ENCODE results near the gene TTC39C. TPM values are rescaled to one million over a fixed set of nuclear protein-coding genes. Genes with fewer than 3 reads are reported as not detected.

The TTC39C gene
- total and polyA plus RNA-seq, 12 donors: 3.5 to 8.1 (median 5.2) TPM

GRCh38 chr18:24002479-24002878 lies 12.1 kb upstream of the TTC39C start:
- Histone ChIP-seq H3K27ac (peak overlapping the region in 1 of 10 donors; percentile 49), H3K36me3 (no peaks in the 10 kb centered on the region), H3K4me1 (peaks cover 0 to 8% (median 0%) of the 10 kb centered on the region in 9 donors), H3K27me3 (peaks cover 0 to 13% (median 0%) of the 10 kb centered on the region in 7 donors), H3K4me3 (no peak overlapping the region), H3K9me3 (no peaks in the 10 kb centered on the region)
- DNase-seq: no peak
- whole genome bisulfite sequencing, 2 donors: 68 to 82% methylated on average over 3 of the region's 3 CpGs
- ATAC-seq: no peak
- intact Hi-C loops (cut with DNase I): no loop called here
- no peak for TF ChIP-seq CTCF (IDR thresholded peaks at IDR 0.05)

GRCh38 chr18:24003288-24003687 lies 11.3 kb upstream of the TTC39C start:
- H3K27me3 ChIP-seq: peaks cover 0 to 13% (median 0%) of the 10 kb centered on the region in 7 donors
- peaks cover 0 to 8% (median 0%) of the 10 kb centered on the region in 9 donors for H3K4me1 ChIP-seq
- DNase-seq (no peak), ATAC-seq (no peak)
- 89 to 94% methylated on average over 3 of the region's 3 CpGs for WGBS, 2 donors
- H3K36me3 ChIP-seq: no peaks in the 10 kb centered on the region
- no peak overlapping the region for H3K27ac ChIP-seq
- intact Hi-C loops (cut with DNase I): loop anchor here in 1 of 10 donors (1.0 kb wide), 1 partner anchor 166 kb away; no protein-coding TSS in a partner anchor
- H3K4me3 ChIP-seq: no peak overlapping the region
- H3K9me3 ChIP-seq: no peaks in the 10 kb centered on the region
- no peak for TF ChIP-seq CTCF (IDR thresholded peaks at IDR 0.05)

GRCh38 chr18:24003903-24004640 lies 10.5 kb upstream of the TTC39C start:
- DNase-seq (no peak), ATAC-seq (no peak)
- 85 to 94% methylated on average over 2 of the region's 2 CpGs for WGBS, 2 donors
- Histone ChIP-seq H3K36me3 (no peaks in the 10 kb centered on the region), H3K4me3 (no peak overlapping the region), H3K27me3 (peaks cover 0 to 13% (median 0%) of the 10 kb centered on the region in 7 donors), H3K4me1 (peaks cover 0 to 8% (median 0%) of the 10 kb centered on the region in 9 donors), H3K27ac (no peak overlapping the region), H3K9me3 (no peaks in the 10 kb centered on the region)
- intact Hi-C loops (cut with DNase I): loop anchor here in 1 of 10 donors (1.0 kb wide), 1 partner anchor 165 kb away; no protein-coding TSS in a partner anchor
- TF ChIP-seq CTCF (IDR thresholded peaks at IDR 0.05): no peak

GRCh38 chr18:24006712-24007313 lies 7.7 kb upstream of the TTC39C start:
- no peak overlapping the region for H3K27ac ChIP-seq
- intact Hi-C loops (cut with DNase I): no loop called here
- WGBS, 2 donors: 91 to 92% methylated on average over 5 of the region's 5 CpGs
- no peak overlapping the region for H3K4me3 ChIP-seq
- TF ChIP-seq CTCF (IDR thresholded peaks at IDR 0.05): no peak
- no peak for ATAC-seq
- H3K27me3 ChIP-seq: peaks cover 0 to 13% (median 0%) of the 10 kb centered on the region in 7 donors
- no peaks in the 10 kb centered on the region for H3K9me3 ChIP-seq
- no peaks in the 10 kb centered on the region for H3K36me3 ChIP-seq
- DNase-seq: no peak
- H3K4me1 ChIP-seq: peaks cover 0 to 29% (median 0%) of the 10 kb centered on the region in 9 donors

Data from heart right ventricle (tissue), 16 donors.